ENCODE measurements around the gene BCL2L1. TPM values are rescaled to one million over a fixed set of nuclear protein-coding genes. Genes with fewer than 3 reads are reported as not detected.
"Not testable (repeated sequence)": the region's sequence is repeated elsewhere in the genome, so short reads cannot be mapped to it uniquely, and the experiment has no call there.

Gene BCL2L1
- total RNA-seq, 1 donor from 2014 or later: 52.9 TPM

- Mint-ChIP-seq H3K9me3 (ENCODE audit: unreplicated experiment) (no peaks in the 10 kb centered on the region), H3K4me3 (ENCODE audit: unreplicated experiment) (no peak overlapping the region), H3K4me1 (ENCODE audit: unreplicated experiment) (no peaks in the 10 kb centered on the region), H3K36me3 (ENCODE audit: low read depth, unreplicated experiment) (no peaks in the 10 kb centered on the region), H3K27me3 (ENCODE audit: unreplicated experiment) (no peaks in the 10 kb centered on the region), H3K27ac (ENCODE audit: unreplicated experiment) (no peak overlapping the region)
- TF ChIP-seq CTCF (IDR thresholded peaks at IDR 0.05; ENCODE audit: unreplicated experiment): no peak
- no peak for DNase-seq (ENCODE audit: low spot score)
These were observed 89.2 kb downstream of the BCL2L1 start for GRCh38 chr20:31633339-31633914.

GRCh38 chr20:31632548-31633338, 89.9 kb downstream of the BCL2L1 start:
- Mint-ChIP-seq H3K4me3 (ENCODE audit: unreplicated experiment) (no peak overlapping the region), H3K9me3 (ENCODE audit: unreplicated experiment) (no peaks in the 10 kb centered on the region), H3K4me1 (ENCODE audit: unreplicated experiment) (no peaks in the 10 kb centered on the region), H3K36me3 (ENCODE audit: low read depth, unreplicated experiment) (no peaks in the 10 kb centered on the region), H3K27me3 (ENCODE audit: unreplicated experiment) (no peaks in the 10 kb centered on the region), H3K27ac (ENCODE audit: unreplicated experiment) (no peak overlapping the region)
- TF ChIP-seq CTCF (IDR thresholded peaks at IDR 0.05; ENCODE audit: unreplicated experiment): no peak
- no peak for DNase-seq (ENCODE audit: low spot score)

GRCh38 chr20:31630187-31630790, 92.4 kb downstream of the BCL2L1 start:
- no peak for TF ChIP-seq CTCF (IDR thresholded peaks at IDR 0.05; ENCODE audit: unreplicated experiment)
- no peak for DNase-seq (ENCODE audit: low spot score)
- Mint-ChIP-seq H3K4me3 (ENCODE audit: unreplicated experiment) (no peak overlapping the region), H3K36me3 (ENCODE audit: low read depth, unreplicated experiment) (no peaks in the 10 kb centered on the region), H3K4me1 (ENCODE audit: unreplicated experiment) (no peaks in the 10 kb centered on the region), H3K27me3 (ENCODE audit: unreplicated experiment) (no peaks in the 10 kb centered on the region), H3K9me3 (ENCODE audit: unreplicated experiment) (no peaks in the 10 kb centered on the region), H3K27ac (ENCODE audit: unreplicated experiment) (no peak overlapping the region)

GRCh38 chr20:31628057-31628456, 94.6 kb downstream of the BCL2L1 start:
- H3K4me3 Mint-ChIP-seq (ENCODE audit: unreplicated experiment); H3K9me3 Mint-ChIP-seq (ENCODE audit: unreplicated experiment); H3K4me1 Mint-ChIP-seq (ENCODE audit: unreplicated experiment); H3K36me3 Mint-ChIP-seq (ENCODE audit: low read depth, unreplicated experiment); DNase-seq (ENCODE audit: low spot score); H3K27ac Mint-ChIP-seq (ENCODE audit: unreplicated experiment); H3K27me3 Mint-ChIP-seq (ENCODE audit: unreplicated experiment): not testable (repeated sequence)

GRCh38 chr20:31626534-31626933, 96.1 kb downstream of the BCL2L1 start:
- H3K27ac Mint-ChIP-seq (ENCODE audit: unreplicated experiment); H3K9me3 Mint-ChIP-seq (ENCODE audit: unreplicated experiment); H3K27me3 Mint-ChIP-seq (ENCODE audit: unreplicated experiment); H3K36me3 Mint-ChIP-seq (ENCODE audit: low read depth, unreplicated experiment); H3K4me3 Mint-ChIP-seq (ENCODE audit: unreplicated experiment); DNase-seq (ENCODE audit: low spot score); H3K4me1 Mint-ChIP-seq (ENCODE audit: unreplicated experiment): not testable (repeated sequence)

GRCh38 chr20:31623123-31623505, 99.6 kb downstream of the BCL2L1 start:
- H3K9me3 Mint-ChIP-seq (ENCODE audit: unreplicated experiment); H3K36me3 Mint-ChIP-seq (ENCODE audit: low read depth, unreplicated experiment); H3K27me3 Mint-ChIP-seq (ENCODE audit: unreplicated experiment); H3K4me1 Mint-ChIP-seq (ENCODE audit: unreplicated experiment); H3K4me3 Mint-ChIP-seq (ENCODE audit: unreplicated experiment); DNase-seq (ENCODE audit: low spot score); H3K27ac Mint-ChIP-seq (ENCODE audit: unreplicated experiment): not testable (repeated sequence)

Measured in endothelial cell (in vitro differentiated cells).